ENCODE results near the gene PLVAP. TPM values are rescaled to one million over a fixed set of nuclear protein-coding genes. Genes with fewer than 3 reads are reported as not detected.

Gene PLVAP
- total RNA-seq, 1 experiment from 2014 or later, result 0.08 TPM

GRCh38 chr19:17418710-17419109 lies 41.6 kb upstream of the PLVAP start:
- no peaks in the 10 kb centered on the region; the same call in 1 of the 2 replicates for H3K36me3 ChIP-seq (ENCODE audit: control insufficient read depth, insufficient read depth, low read length)
- ChIA-PET POLR2A (no interaction called here), CTCF (interaction anchor here (0.5 kb wide), 1 partner anchor 914 kb away, joined by 4 read pairs; no protein-coding TSS in a partner anchor)
- H3K27ac ChIP-seq (ENCODE audit: low read length), result peak overlapping the region; percentile 96
- intact Hi-C loops (cut with micrococcal nuclease; ENCODE audit: unreplicated experiment) (no loop called here), in situ Hi-C loops (cut with HindIII; ENCODE audit: low pct_unique_long_range_greater_than_20kb, low sequenced_read_pairs) (no loop called here)
- H3K4me3 ChIP-seq (ENCODE audit: low read depth in 2 of 2, low read length in 2 of 2), result peak overlapping the region; percentile 78
- peaks cover 6% of the 10 kb centered on the region; the same call in 1 of the 2 replicates for H3K4me1 ChIP-seq (ENCODE audit: control insufficient read depth, insufficient read depth, low read length)
- BruUV-seq (replicated peaks), result no TSS peak
- H3K9me3 ChIP-seq (ENCODE audit: control insufficient read depth, insufficient read depth, low read depth, low read length), result no peaks in the 10 kb centered on the region
- ATAC-seq, result no peak
- TF ChIP-seq SIN3A (IDR thresholded peaks at IDR 0.05; ENCODE audit: borderline replicate concordance, insufficient read depth, low read depth, low read length), result no peak
- no peak for TF ChIP-seq CTCF (IDR thresholded peaks at IDR 0.05)
- no peak for TF ChIP-seq TCF7L2 (IDR thresholded peaks at IDR 0.05; ENCODE audit: low read depth, low read length)
- TF ChIP-seq POLR2AphosphoS5 (IDR thresholded peaks at IDR 0.05; ENCODE audit: low read depth, low read length), result no peak
- TF ChIP-seq REST (IDR thresholded peaks at IDR 0.05; ENCODE audit: insufficient read depth in 1 of 2, low read depth in 2 of 2, low read length in 1 of 2), result no peak
- no peak for DNase-seq (ENCODE audit: low read depth, low spot score)
- H3K27me3 ChIP-seq (ENCODE audit: control insufficient read depth, insufficient read depth, low read length), result no peaks in the 10 kb centered on the region

- no TSS peak for BruUV-seq (replicated peaks)
- Histone ChIP-seq H3K4me3 (ENCODE audit: low read depth in 2 of 2, low read length in 2 of 2) (no peak overlapping the region), H3K9me3 (ENCODE audit: control insufficient read depth, insufficient read depth, low read depth, low read length) (no peaks in the 10 kb centered on the region), H3K27ac (ENCODE audit: low read length) (no peak overlapping the region), H3K27me3 (ENCODE audit: control insufficient read depth, insufficient read depth, low read length) (no peaks in the 10 kb centered on the region), H3K4me1 (ENCODE audit: control insufficient read depth, insufficient read depth, low read length) (peaks cover 6% of the 10 kb centered on the region; the same call in 1 of the 2 replicates), H3K36me3 (ENCODE audit: control insufficient read depth, insufficient read depth, low read length) (no peaks in the 10 kb centered on the region; the same call in 1 of the 2 replicates)
- intact Hi-C loops (cut with micrococcal nuclease; ENCODE audit: unreplicated experiment), result no loop called here
- ATAC-seq (no peak), DNase-seq (ENCODE audit: low read depth, low spot score) (no peak)
- no peak for TF ChIP-seq CTCF (IDR thresholded peaks at IDR 0.05)
- TF ChIP-seq TCF7L2 (IDR thresholded peaks at IDR 0.05; ENCODE audit: low read depth, low read length), result no peak
- TF ChIP-seq POLR2AphosphoS5 (IDR thresholded peaks at IDR 0.05; ENCODE audit: low read depth, low read length), result no peak
- no peak for TF ChIP-seq SIN3A (IDR thresholded peaks at IDR 0.05; ENCODE audit: borderline replicate concordance, insufficient read depth, low read depth, low read length)
- no peak for TF ChIP-seq REST (IDR thresholded peaks at IDR 0.05; ENCODE audit: insufficient read depth in 1 of 2, low read depth in 2 of 2, low read length in 1 of 2)
- in situ Hi-C loops (cut with HindIII; ENCODE audit: low pct_unique_long_range_greater_than_20kb, low sequenced_read_pairs), result no loop called here
- POLR2A ChIA-PET, result no interaction called here
- CTCF ChIA-PET, result no interaction called here
Observed at GRCh38 chr19:17415121-17415520, 38.0 kb upstream of the PLVAP start.
